ENCODE results near the gene CD1C.
"Not testable (repeated sequence)": the region's sequence is repeated elsewhere in the genome, so short reads cannot be mapped to it uniquely, and the experiment has no call there.

Gene CD1C

DNA sequence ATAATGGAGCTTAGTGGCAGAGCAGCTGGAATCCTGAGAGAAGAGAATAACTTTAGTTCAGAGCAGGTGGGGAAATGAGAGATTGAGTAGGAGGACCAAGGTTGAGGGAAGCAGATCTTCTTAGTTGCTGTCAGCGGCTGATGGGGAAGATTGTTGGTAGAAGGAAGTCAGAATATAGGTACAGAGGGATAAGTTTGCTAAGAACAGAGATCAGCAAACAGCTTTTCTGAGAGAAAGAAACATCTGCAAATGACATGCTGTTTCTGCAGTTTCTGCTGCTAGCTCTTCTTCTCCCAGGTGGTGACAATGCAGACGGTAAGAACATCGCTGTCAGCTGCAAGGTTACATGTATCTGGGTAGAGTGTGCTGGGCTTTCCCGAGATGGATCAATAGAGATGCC lies at the start of gene CD1C:
TSS of gene CD1C (plus strand) at position 113 of the 400 bp plus-strand sequence. CDS start at position 255, 142 bp downstream.
- no peak for DNase-seq

DNA sequence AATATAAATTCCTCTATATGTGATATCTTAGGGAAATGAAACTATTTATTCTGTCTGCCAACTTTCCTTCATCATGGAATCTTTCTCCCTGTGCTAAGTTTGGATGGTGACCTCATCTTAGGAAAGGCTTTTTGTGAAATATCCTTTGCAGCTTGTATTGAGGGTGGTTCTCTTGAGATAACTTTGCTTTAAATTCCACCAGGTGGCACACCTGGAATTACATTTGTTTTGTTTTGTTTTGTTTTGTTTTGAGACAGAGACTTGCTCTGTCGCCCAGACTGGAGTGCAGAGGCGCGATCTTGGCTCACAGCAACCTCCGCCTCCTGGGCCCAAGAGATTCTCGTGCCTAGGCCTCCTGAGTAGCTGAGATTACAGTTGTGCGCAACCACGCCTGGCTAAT lies 43.1 kb upstream of the CD1C start:
- DNase-seq = no peak

DNA sequence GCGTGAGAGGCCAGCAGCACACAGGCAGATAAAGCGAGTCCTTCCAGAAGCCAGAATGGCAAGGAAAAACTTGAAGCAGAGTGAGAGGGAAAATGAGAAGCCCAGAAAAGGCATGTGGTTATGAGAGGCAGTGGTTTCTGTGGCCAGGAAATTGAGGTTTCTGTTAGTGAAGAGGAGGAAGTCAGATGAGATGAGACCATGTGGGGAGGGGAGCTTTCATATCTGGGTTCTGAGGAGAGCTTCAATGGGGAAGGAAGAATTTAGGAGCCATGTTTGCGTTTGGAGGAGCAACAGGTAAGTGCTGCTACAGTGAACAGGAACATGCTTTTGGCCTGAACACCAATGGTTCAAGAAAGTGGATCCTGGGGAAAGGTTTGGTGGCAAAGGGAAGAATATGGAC lies 41.6 kb upstream of the CD1C start:
- no peak for DNase-seq

DNA sequence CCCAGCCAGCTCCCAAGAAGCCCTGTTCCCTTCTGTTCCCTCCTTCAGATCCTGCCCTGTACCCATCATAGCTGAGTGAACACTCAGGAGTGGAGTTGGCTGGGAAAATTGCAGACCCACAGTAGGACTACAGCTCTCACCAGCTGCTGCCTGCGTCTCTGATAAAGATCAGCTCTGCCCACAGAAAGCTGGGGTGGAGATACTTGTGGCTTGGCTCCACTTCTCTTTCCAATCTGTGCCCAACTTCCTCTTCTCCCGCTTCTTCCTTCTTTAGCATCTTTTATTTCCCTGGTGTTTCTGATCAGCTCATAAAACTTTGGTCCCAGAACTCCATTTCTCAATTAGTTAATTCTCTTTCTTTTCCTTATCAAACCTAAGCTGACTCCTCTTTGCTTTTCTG lies 41.0 kb upstream of the CD1C start:
- DNase-seq = no peak

DNA sequence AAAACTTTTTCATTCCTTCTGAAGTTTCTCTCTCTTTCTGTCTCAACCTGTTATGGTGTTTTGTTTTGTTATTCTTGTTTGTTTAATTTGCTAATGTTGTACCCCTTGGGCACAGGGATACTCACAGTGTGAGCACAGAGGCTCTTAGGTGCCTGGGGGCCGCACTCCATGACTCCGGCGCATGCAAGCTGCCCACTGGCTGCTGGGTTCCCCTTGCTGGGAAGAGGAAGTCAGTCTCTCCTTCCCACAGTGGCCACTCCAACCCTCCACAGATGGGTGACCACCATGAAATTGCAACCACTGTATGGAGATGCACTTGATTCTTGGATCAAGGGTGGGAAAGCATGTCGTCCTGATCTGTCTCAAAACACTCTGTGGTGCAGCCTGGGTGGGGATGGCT lies 40.1 kb upstream of the CD1C start:
- no peak for DNase-seq

DNA sequence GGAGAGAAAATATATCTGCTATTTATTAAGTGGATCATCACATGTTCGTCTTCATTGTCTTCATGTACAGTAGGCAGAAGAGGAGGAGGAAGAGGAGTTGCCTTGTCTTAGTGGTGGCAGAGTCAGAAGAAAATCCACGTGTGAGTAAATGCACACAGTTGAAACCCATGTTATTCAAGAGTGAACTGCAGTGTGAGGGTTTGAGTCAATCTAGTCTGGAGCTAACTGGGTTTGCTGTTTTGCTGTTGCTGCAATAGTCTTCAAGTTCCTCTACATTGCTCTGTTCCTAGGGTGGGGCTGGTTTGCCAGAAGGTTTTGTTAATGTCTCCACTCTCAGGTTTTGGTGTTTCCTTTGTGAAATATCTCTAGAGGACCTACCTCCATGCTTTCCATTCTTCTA lies 38.6 kb upstream of the CD1C start:
- no peak for DNase-seq

DNA sequence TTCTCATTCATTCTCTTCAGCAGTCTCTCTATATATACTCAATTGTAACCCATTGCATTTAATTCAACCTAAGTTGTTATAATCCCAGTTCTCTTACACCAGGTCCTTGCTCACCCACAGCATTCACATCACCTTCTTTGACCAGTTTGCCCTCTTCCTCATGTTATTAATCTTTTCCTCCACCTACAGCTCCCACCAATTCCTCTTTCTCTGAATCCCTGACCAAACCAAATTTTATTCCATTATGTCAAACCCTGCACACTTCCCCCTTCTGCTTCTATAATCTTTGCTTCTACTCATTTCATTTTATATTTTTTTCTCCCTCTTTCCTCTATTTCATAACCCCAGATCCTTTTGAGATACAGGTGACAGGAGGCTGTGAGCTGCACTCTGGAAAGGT lies 34.1 kb upstream of the CD1C start:
- DNase-seq = no peak

DNA sequence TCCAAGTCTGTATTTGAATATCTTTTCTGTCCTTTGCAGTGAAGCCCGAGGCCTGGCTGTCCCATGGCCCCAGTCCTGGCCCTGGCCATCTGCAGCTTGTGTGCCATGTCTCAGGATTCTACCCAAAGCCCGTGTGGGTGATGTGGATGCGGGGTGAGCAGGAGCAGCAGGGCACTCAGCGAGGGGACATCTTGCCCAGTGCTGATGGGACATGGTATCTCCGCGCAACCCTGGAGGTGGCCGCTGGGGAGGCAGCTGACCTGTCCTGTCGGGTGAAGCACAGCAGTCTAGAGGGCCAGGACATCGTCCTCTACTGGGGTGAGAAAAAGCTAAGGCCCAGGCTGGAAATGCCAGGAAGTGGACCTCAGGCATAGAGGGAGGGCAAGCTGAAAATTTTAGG lies 33.0 kb upstream of the CD1C start:
- not testable (repeated sequence) for DNase-seq

DNA sequence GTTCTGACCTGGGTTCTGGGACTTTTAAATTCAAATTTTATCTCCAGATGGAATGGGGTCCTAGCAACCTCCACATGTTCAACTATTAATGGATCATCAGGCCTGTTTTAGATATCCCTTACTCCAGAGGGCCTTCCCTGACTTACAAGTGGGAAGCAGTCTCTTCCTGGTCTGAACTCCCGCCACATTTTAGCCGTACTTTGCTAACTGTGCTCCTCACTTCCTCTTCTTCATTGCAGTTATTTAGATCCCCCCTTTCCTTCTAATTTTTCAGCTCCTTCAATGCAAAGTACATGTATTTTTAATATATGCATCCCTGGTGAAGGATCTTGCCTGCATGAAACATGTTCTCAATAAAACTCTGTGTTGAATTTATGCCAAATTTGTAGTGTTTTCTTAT lies 31.8 kb upstream of the CD1C start:
- DNase-seq = no peak

DNA sequence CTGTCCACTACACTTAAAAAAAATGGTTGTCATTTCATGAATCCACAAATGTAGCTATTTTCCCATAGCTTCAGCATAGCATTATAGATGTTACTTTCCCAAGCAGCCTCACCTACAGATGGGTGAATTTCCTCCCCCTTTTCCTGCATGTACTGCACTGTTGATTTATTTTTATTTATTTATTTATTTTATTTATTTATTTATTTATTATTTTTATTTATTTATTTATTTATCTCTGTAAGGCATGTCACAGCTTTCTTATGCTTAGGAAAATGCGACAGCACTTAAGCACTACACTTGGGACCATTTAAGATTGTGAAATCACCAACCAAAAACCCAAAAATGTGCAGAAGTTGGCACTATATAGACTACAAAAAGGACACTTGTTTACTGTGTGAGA lies 30.6 kb upstream of the CD1C start:
- DNase-seq = no peak

DNA sequence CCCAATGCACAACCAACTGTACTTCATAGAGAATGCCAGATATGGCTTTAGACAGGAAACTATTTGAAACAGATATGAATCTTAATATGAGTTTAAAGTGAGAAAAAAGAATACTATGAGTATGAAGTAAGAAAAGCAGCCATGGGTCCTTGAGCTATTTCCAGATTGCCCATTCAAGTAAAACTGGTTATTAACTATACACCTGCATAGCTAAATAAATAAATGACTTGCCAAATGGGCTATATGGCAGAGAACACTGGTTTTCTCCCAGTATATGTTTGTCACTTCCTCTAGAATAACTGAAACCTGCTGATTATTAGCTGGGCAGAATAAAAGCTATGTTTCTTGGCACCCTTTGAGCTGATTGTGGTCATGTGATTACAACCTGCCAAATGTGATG lies 17.0 kb upstream of the CD1C start:
- no peak for DNase-seq

DNA sequence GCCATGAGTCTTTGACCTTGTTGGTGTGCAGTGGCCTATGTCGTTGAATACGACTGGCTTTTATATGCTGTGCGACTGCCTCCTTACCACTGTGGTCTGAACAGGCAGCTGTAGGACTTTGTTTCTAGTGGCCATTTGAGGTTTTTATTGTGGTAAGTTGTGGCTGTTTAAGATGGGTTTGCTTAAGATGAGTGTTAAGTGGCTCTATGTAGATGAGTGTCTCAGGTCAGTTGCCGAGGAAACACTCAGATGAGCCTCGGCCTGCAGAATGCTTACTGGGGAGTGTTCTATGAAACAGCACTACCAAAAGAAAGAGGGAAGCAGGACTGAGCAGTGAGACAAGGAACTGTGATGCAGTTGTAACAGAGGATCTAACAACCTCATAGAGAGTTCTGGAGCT lies 14.9 kb upstream of the CD1C start:
- DNase-seq = no peak

DNA sequence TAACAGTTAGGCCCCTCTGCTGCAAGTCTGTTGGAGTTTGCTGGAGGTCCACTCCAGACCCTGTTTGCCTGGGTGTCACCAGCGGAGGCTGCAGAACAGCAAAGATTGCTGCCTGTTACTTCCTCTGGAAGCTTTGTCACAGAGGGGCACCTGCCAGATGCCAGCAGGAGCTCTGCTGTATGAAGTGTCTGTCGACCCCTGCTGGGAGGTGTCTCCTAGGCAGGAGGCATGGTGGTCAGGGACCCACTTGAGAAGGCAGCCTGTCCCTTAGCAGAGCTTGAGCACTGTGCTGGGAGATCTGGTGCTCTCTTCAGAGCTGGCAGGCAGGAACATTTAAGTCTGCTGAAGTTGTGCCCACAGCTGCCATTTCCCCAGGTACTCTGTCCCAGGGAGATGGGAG lies 7.3 kb upstream of the CD1C start:
- DNase-seq = not testable (repeated sequence)

DNA sequence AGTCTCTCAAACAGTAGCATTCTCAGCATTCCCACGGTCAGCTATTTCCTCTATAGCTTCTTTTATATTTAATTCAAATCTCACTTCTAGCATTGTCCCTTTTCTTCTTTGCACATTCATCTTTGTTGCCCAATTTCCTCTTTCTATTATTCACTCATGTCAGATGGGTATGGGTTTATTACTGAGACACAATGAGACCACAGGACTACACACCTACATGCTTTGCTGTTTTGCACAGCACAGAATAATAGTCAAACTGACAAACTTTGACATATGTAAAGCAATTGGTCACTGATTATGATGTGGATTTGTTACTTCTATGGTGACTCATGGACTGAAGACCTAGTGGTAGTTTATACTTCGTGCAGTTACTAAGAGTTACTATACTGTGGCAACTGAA lies 5.8 kb upstream of the CD1C start:
- no peak for DNase-seq

DNA sequence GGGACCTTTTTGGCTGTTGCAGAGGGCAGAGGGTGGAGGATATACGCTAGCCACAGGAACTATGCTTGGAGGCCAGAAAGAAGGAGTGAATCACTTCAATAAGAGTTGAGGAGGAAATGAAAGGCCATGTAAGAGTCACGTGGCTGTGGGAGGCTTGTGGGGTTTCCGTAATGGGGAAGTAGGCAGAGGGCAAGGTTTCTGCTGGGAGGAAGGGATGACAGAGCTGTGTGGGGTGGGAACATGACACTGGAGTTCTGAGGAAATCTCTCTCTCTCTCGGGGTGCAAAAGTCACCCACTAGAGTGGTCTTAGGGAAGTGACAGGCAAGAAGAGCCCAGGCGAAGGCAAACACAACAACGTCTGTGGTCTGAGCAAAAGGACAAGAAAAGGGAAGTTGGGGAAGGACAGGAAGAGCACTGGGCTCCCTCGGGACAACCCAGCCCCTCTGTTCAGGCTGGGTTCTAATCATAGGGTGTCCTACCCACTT lies 3.9 kb upstream of the CD1C start:
- DNase-seq = no peak

DNA sequence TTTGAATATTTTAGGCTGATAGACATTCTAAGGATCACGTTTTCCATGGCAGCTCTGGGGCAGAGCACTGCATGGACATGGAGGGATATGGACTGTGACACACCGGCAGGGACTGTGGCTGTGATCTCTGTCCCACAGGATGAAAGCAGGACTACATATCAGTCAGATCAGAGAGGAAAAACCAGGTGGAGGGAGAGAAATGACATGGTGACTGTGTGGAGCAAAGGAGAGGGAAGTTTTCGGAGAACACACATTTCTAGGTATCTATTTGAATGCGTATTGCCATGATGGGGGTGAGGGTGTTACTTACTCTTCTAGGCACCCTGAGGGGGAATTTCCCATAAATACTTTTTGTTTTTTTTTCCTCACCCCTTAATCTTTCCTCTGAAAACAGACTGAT lies 3.2 kb upstream of the CD1C start:
- no peak for DNase-seq

DNA sequence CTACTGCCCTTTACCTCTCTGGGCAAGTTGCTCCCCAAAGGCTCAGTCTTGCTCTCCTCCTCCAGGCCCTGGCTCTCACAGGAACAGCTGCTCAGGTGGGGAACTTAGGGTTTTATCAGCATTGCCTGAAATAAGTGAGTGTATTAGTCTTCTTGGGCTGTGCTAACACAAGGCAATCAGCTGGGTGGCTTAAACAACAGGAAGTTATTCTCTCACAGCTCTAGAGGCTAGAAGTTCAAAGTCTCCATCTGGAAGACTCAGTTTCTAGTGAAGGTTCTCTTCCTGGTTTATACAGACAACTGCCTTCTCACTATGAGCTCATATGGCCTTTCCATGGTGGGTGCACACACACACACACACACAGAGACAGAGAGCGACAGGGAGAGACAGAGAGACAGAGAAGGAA lies 2.8 kb upstream of the CD1C start:
- no peak for DNase-seq

DNA sequence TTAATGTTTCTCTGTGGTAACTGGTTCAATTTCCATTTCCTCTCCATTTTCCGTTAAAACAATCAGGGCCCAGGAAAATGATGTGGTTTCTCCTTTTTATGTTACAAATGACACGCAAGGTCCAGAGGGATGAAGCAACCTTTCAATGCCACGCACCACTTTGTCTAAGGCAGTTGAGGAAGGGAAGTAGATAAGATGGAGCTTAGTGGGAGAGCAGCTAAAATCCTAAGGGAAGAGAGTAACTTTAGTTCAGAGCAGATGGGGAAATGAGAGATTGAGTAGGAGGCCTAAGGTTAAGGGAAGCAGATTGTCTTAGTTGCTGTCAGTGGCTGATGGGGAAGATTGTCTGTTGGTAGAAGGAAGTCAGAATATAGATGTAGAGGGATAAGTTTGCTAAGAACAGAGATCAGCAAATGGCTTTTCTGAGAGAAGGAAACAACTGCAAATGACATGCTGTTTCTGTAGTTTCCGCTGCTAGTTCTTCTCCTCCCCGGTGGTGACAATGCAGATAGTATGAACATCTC lies 660 bp downstream of the CD1C start:
- DNase-seq = no peak

DNA sequence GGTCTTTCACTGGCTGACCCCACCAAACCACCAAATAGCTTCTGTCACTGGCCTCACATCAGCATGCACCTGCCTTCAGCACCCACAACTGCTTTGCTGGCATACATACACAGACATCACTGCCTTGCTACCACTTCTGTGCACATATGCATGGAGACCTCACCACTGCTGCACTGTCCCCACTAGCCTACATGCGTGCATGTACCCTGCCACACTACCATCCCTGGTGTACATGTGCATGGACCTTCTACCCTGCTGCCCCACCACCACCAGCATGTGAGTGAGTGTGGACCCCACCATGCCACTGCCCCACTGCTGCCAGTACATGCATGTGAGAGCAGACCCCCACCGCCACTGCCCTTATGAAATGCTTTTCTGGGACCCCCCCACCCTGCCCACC lies 6.1 kb downstream of the CD1C start:
- no peak for DNase-seq

DNA sequence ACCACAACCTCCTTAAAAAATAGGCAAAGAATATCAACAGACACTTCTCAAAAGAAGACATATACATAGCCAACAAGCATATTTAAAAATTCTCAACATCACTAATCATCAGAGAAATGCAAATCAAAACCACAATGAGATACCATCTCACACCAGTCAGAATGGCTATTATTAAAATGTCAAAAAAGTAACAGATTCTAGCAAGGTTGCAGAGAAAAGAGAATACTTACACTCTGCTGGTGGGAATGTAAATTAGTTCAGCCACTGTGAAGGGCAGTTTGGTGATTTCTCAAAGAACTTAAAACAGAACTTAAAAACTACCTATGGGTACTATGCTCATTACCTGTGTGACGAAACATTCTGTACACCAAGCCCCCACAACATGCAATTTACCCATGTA lies 20.9 kb downstream of the CD1C start:
- DNase-seq = no peak

DNA sequence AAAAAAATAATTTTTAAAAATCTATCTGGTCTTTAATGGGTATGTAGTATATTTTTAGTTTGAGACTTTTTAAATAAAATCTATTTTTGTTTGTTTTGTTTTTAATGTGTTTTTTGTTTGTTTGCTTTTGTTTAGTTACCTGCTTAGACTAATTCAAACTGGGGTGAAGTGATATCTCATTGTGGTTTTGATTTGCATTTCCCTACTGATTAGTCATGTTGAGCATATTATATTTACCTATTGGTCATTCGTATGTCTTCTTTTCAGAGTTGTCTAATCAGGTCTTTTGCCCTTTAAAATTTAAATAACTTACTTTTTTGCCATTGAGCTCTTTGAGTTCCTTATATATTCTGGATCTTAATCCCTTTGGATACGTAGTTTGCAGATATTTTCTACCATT lies 21.3 kb downstream of the CD1C start:
- DNase-seq = no peak

DNA sequence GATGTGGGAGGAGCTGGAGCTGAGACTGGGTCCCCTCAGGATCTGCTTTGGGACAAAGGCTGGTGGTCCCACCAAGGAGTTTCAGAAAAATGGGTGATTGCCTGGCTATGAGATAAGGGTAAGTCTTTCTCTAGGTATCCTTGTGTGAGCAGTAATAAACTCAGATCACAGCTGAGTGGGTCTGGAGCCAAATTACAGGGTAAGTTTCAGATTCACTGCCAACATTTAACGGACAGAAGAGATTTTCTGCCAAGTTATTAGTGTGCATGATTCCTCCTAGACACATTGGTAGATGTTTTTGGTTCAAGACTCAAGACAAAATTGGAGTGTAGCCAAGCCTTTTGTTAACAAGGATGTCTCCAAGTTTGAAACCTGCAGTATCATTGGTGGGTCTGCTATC lies 34.1 kb downstream of the CD1C start:
- DNase-seq = no peak

DNA sequence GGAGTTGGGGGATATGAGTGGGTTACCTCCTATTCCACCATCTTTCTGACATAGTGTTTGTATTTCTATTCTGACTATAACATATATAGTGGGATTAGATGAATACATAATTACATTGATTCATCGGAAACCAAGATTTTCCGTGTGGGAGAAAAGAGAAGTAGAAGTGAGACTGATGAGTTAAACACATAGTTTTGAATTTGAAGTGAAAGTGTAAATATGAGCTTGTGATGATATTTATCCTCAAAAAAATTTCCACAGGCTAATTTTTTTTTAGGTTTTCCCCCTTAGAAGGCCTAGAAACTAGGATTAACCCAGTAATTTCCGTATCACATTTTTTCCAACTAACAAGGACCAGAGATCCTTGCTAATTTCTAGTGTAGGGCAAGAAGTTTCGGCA lies 34.7 kb downstream of the CD1C start:
- no peak for DNase-seq

DNA sequence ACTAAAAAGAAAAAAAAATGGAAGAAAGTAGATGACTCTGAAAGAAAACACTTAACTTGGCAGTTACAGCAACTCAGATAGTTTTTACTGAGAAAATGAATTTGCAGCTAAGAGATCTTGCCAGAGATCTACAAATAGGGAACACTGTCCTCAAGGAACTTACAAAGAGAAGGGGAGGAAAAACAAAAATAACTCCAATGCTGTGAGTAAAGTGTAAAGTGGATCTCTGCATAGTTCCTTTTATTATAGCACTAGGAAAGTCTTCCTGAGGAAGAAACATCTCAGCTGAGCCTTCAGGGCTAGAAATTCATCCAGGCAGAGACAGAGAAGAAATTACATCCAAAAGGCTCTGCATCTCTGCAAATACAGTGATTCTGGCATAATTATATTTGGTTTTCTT lies 37.8 kb downstream of the CD1C start:
- DNase-seq = no peak

DNA sequence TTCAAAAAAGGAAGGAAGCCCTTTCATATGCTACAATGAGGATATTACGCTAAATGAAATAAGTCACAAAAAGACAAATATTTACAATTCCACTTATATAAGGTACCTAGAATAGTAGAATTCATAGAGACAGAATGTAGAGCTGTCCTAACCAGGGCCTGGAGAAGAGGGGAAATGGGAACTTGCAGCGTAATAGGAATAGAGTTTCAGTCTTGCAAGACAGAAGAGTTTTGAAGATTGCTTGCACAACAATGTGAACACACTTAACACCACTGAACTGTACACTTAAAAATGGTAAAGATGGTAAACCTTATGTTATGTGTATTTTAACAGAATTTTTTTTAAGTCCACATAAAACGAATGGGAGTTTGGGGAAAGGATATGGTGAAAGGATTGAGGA lies 38.7 kb downstream of the CD1C start:
- DNase-seq = no peak

DNA sequence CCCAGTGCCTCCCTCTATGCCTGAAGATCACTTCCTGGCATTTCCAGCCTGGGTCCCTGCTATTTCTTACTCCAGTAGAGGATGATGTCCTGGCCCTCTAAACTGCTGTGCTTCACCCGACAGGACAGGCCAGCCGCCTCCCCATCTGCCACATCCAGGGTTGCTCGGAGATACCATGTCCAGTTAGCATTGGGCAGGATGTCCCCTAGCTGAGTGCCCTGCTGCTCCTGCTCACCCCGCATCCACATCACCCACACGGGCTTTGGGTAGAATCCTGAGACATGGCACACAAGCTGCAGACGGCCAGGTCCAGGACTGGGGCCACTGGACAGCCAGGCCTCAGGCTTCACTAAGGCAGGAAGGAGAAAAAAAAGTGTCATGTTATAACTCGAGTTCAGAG lies 39.6 kb downstream of the CD1C start:
- DNase-seq = no peak
